HG03108 (cell line): ENCODE results near the gene PLEKHM2.

Source experiments
- ATAC-seq: cut with Tn5 transposase; IDR thresholded peaks from one replicate; pipeline ENCODE4 v1.9.1; 2021; ENCODE audit warnings: moderate library complexity; ENCODE audit not compliant: unreplicated experiment

PLEKHM2 gene

GRCh38 chr1:15701784-15702183 lies 17.7 kb downstream of the PLEKHM2 start:
- no peak for ATAC-seq

GRCh38 chr1:15702722-15703550 lies 18.8 kb downstream of the PLEKHM2 start:
- ATAC-seq = no peak

- ATAC-seq = no peak
These were observed 19.4 kb downstream of the PLEKHM2 start for GRCh38 chr1:15703562-15703961.

- ATAC-seq = no peak
These were observed 20.5 kb downstream of the PLEKHM2 start for GRCh38 chr1:15704526-15705183.

GRCh38 chr1:15705184-15705566 lies 21.1 kb downstream of the PLEKHM2 start:
- no peak for ATAC-seq

GRCh38 chr1:15706751-15707150 lies 22.6 kb downstream of the PLEKHM2 start:
- no peak for ATAC-seq

GRCh38 chr1:15707239-15707925 lies 23.3 kb downstream of the PLEKHM2 start:
- ATAC-seq = no peak

GRCh38 chr1:15708486-15709137 lies 24.5 kb downstream of the PLEKHM2 start:
- no peak for ATAC-seq

GRCh38 chr1:15709226-15709625 lies 25.1 kb downstream of the PLEKHM2 start:
- no peak for ATAC-seq

- no peak for ATAC-seq
These were observed 28.0 kb downstream of the PLEKHM2 start for GRCh38 chr1:15712168-15712567.

GRCh38 chr1:15714406-15715136 lies 30.5 kb downstream of the PLEKHM2 start:
- no peak for ATAC-seq

- no peak for ATAC-seq
These were observed 33.5 kb downstream of the PLEKHM2 start for GRCh38 chr1:15717418-15718125.

GRCh38 chr1:15718199-15718601 lies 34.1 kb downstream of the PLEKHM2 start:
- no peak for ATAC-seq

GRCh38 chr1:15719381-15720120 lies 35.4 kb downstream of the PLEKHM2 start:
- ATAC-seq = no peak

GRCh38 chr1:15720861-15721260 lies 36.7 kb downstream of the PLEKHM2 start:
- no peak for ATAC-seq

- no peak for ATAC-seq
These were observed 38.3 kb downstream of the PLEKHM2 start for GRCh38 chr1:15722411-15722810.

- ATAC-seq = no peak
These were observed 38.9 kb downstream of the PLEKHM2 start for GRCh38 chr1:15722836-15723532.

- ATAC-seq = no peak
These were observed 39.6 kb downstream of the PLEKHM2 start for GRCh38 chr1:15723631-15724246.
